MCF 10A (cell line): Measurements from ENCODE around the gene DENR. TPM values are rescaled to one million over a fixed set of nuclear protein-coding genes. Genes with fewer than 3 reads are reported as not detected.
"Not testable (repeated sequence)": the region's sequence is repeated elsewhere in the genome, so short reads cannot be mapped to it uniquely, and the experiment has no call there.

Experiments
- Bru-seq: library from RNA; stranded (reverse); fragments of 400-500 nt; gene quantifications from one replicate; lab custom pipeline; 2021; lab: Mats Ljungman, UMichigan
- BruChase-seq, 2 experiments: library from RNA; stranded (reverse); fragments of 400-500 nt; gene quantifications; one replicate each; lab custom pipeline; 2021; lab: Mats Ljungman, UMichigan
- BruUV-seq: library from RNA; stranded (reverse); fragments of 400-500 nt; replicated peaks from 2 replicates; lab custom pipeline; 2021; lab: Mats Ljungman, UMichigan
- CTCF ChIA-PET: fragments of 300-600 bp; sonication (Branson Sonifier 250); formaldehyde crosslinking; extraction: SDS; loops from one replicate; lab custom pipeline; 2021; ENCODE audit warnings: antibody characterized with exemption, inconsistent platforms; lab: Yijun Ruan, JAX
- POLR2A ChIA-PET: fragments of 300-600, 350-650 bp; sonication (Branson Sonifier 250); formaldehyde crosslinking; extraction: SDS; loops from one replicate; lab custom pipeline; 2020; ENCODE audit warnings: antibody characterized with exemption, inconsistent platforms; lab: Yijun Ruan, JAX
- DNase-seq: peaks from one replicate; pipeline ENCODE4 v3.0.0-alpha.2; 2018; ENCODE audit not compliant: unreplicated experiment
- H3K27ac Mint-ChIP-seq: one replicate; pipeline ENCODE4 v1.8.0; 2022; ENCODE audit warnings: mild to moderate bottlenecking, low read depth, mixed read lengths; ENCODE audit not compliant: unreplicated experiment
- H3K27me3 Mint-ChIP-seq: one replicate; pipeline ENCODE4 v1.8.0; 2022; ENCODE audit warnings: mixed read lengths; ENCODE audit not compliant: insufficient read depth, unreplicated experiment
- H3K36me3 Mint-ChIP-seq: one replicate; pipeline ENCODE4 v1.8.0; 2022; ENCODE audit warnings: mild to moderate bottlenecking, moderate library complexity, mixed read lengths; ENCODE audit not compliant: insufficient read depth, unreplicated experiment
- H3K4me1 Mint-ChIP-seq: one replicate; pipeline ENCODE4 v1.8.0; 2022; ENCODE audit warnings: mixed read lengths; ENCODE audit not compliant: insufficient read depth, unreplicated experiment
- H3K4me3 Mint-ChIP-seq: one replicate; pipeline ENCODE4 v1.8.0; 2022; ENCODE audit warnings: mild to moderate bottlenecking, moderate library complexity, mixed read lengths; ENCODE audit not compliant: unreplicated experiment
- H3K9me3 Mint-ChIP-seq: one replicate; pipeline ENCODE4 v1.8.0; 2022; ENCODE audit warnings: mixed read lengths; ENCODE audit not compliant: unreplicated experiment
- CTCF ChIP-seq: fragments of 200-600 bp; IDR thresholded peaks from one replicate; pipeline ENCODE4 v1.8.0; 2022; ENCODE audit warnings: antibody characterized with exemption, mild to moderate bottlenecking; ENCODE audit not compliant: unreplicated experiment
- intact Hi-C: fragments of 100-400 bp; cut with micrococcal nuclease; formaldehyde crosslinking; loops from 2 replicates; pipeline ENCODE4 v1.14.1; 2022
- long read RNA-seq: library from polyadenylated mRNA; stranded (forward); transcript quantifications from one replicate; pipeline ENCODE4 v2.0.0, GENCODE V29; 2022
- total RNA-seq: library from RNA; stranded (reverse); gene quantifications from 2 replicates; pipeline ENCODE4 v1.2.3, GENCODE V29; 2022

Gene DENR
- total RNA-seq: 87.9 and 104 TPM in 2 replicates
- percentile 96 among the genes with signal in this experiment for Bru-seq, nascent RNA
- BruChase-seq, experiment 1, labeled RNA remaining after a 6-hour chase: percentile 97 among the genes with signal in this experiment
- BruChase-seq, experiment 2, labeled RNA remaining after a 2-hour chase: percentile 97 among the genes with signal in this experiment
- long read RNA-seq, partial matches to known transcripts: 2 of 34 reads
- long read RNA-seq, other reads (novel, unspliced or antisense): 32 of 34 reads

GRCh38 chr12:122752464-122753318 is at the start of gene DENR:
Gene DENR (plus strand): TSS chr12:122752824. CDS start chr12:122753702, 878 bp downstream.
- DNase-seq: peak; percentile 98
- no TSS peak for BruUV-seq
- Mint-ChIP-seq H3K27ac (peak within 1 kb of the TSS; percentile 96), H3K9me3 (no peaks in the 10 kb centered on the region), H3K27me3 (no peaks in the 10 kb centered on the region), H3K4me1 (peaks cover 34% of the 10 kb centered on the region), H3K4me3 (peak within 1 kb of the TSS; percentile 91), H3K36me3 (peaks cover 43% of the 10 kb centered on the region)
- ChIA-PET POLR2A (interaction anchor here (0.7 to 3.2 kb wide), 17 partner anchors 9 to 252 kb away, joined by 3 to 41 read pairs (median 3); partner anchors contain the start of gene ZCCHC8), CTCF (interaction anchor here (0.5 to 4.6 kb wide), 24 partner anchors 15 to 433 kb away, joined by 3 to 73 read pairs (median 3); no protein-coding TSS in a partner anchor)
- intact Hi-C loops: loop anchor here (1.0 to 10.0 kb wide), 4 partner anchors 74 to 228 kb away; partner anchors contain the start of genes KNTC1 and RSRC2
- peak; percentile 86 for TF ChIP-seq CTCF

- DNase-seq: peak; percentile 88
- H3K27me3 Mint-ChIP-seq, H3K36me3 Mint-ChIP-seq, H3K27ac Mint-ChIP-seq, intact Hi-C loops, H3K9me3 Mint-ChIP-seq, H3K4me3 Mint-ChIP-seq, POLR2A ChIA-PET, CTCF ChIA-PET, H3K4me1 Mint-ChIP-seq: not testable (repeated sequence)
- BruUV-seq: TSS peak; percentile 75
These were observed 49.6 kb upstream of the DENR start, which contains the start of gene HCAR2 for GRCh38 chr12:122702890-122703611. Gene HCAR2 (minus strand): TSS chr12:122703357. CDS start chr12:122703283, 74 bp downstream.

- CTCF ChIA-PET, H3K36me3 Mint-ChIP-seq, H3K4me3 Mint-ChIP-seq, H3K9me3 Mint-ChIP-seq, BruUV-seq, H3K27me3 Mint-ChIP-seq, intact Hi-C loops, DNase-seq, H3K27ac Mint-ChIP-seq, H3K4me1 Mint-ChIP-seq: not testable (repeated sequence)
- POLR2A ChIA-PET: interaction anchor here (0.7 kb wide), 1 partner anchor 29 kb away, joined by 3 read pairs; no protein-coding TSS in a partner anchor
These were observed 48.8 kb upstream of the DENR start for GRCh38 chr12:122703841-122704240.

- peaks cover 18% of the 10 kb centered on the region for H3K27me3 Mint-ChIP-seq
- CTCF ChIA-PET, DNase-seq, H3K4me1 Mint-ChIP-seq, H3K27ac Mint-ChIP-seq, BruUV-seq, POLR2A ChIA-PET, intact Hi-C loops, H3K36me3 Mint-ChIP-seq, H3K9me3 Mint-ChIP-seq, H3K4me3 Mint-ChIP-seq: not testable (repeated sequence)
These were observed 43.3 kb upstream of the DENR start for GRCh38 chr12:122709287-122709686.

GRCh38 chr12:122710341-122710740 is 42.3 kb upstream of the DENR start:
- POLR2A ChIA-PET: interaction anchor here (1.0 kb wide), 1 partner anchor 9 kb away, joined by 3 read pairs; no protein-coding TSS in a partner anchor
- BruUV-seq, H3K4me3 Mint-ChIP-seq, CTCF ChIA-PET, H3K4me1 Mint-ChIP-seq, H3K27ac Mint-ChIP-seq, H3K36me3 Mint-ChIP-seq, H3K9me3 Mint-ChIP-seq, intact Hi-C loops, DNase-seq: not testable (repeated sequence)
- H3K27me3 Mint-ChIP-seq: peaks cover 18% of the 10 kb centered on the region

- intact Hi-C loops, H3K9me3 Mint-ChIP-seq, H3K36me3 Mint-ChIP-seq, DNase-seq, BruUV-seq, H3K4me1 Mint-ChIP-seq, H3K4me3 Mint-ChIP-seq: not testable (repeated sequence)
- CTCF ChIA-PET: interaction anchor here (0.5 kb wide), 1 partner anchor 633 kb away, joined by 4 read pairs; the partner anchor contains the start of gene MLXIP
- POLR2A ChIA-PET: interaction anchor here (1.0 kb wide), 1 partner anchor 8 kb away, joined by 3 read pairs; no protein-coding TSS in a partner anchor
- peak overlapping the region; percentile 29 for H3K27ac Mint-ChIP-seq
- peaks cover 18% of the 10 kb centered on the region for H3K27me3 Mint-ChIP-seq
These were observed 41.4 kb upstream of the DENR start for GRCh38 chr12:122711266-122711665.

- POLR2A ChIA-PET: not testable (repeated sequence)
These were observed 39.0 kb upstream of the DENR start for GRCh38 chr12:122713491-122714188.

More at GRCh38 chr12:122713491-122714188, 39.0 kb upstream of the DENR start:
- DNase-seq, H3K4me3 Mint-ChIP-seq, H3K27ac Mint-ChIP-seq, intact Hi-C loops, H3K4me1 Mint-ChIP-seq, H3K9me3 Mint-ChIP-seq, H3K36me3 Mint-ChIP-seq, CTCF ChIA-PET, BruUV-seq: not testable (repeated sequence)
- peaks cover 18% of the 10 kb centered on the region for H3K27me3 Mint-ChIP-seq
